Inferior parietal cortex (tissue), 1 donor: ENCODE data around the gene KIF24.
"Not testable (repeated sequence)": the region's sequence is repeated elsewhere in the genome, so short reads cannot be mapped to it uniquely, and the experiment has no call there.

ENCODE experiments used
- DNase-seq: peaks from one replicate; pipeline ENCODE4 v3.0.0-alpha.2; 2016; ENCODE audit errors: extremely low spot score

The KIF24 gene

GRCh38 chr9:34331196-34331595, 2.1 kb upstream of the KIF24 start:
- DNase-seq = no peak

- peak; percentile 52 for DNase-seq
These were observed 525 bp downstream of the KIF24 start for GRCh38 chr9:34328500-34328986.

GRCh38 chr9:34326690-34327089, 2.4 kb downstream of the KIF24 start:
- DNase-seq = no peak

GRCh38 chr9:34322899-34323591, 6.0 kb downstream of the KIF24 start:
- no peak for DNase-seq

GRCh38 chr9:34321451-34321850, 7.6 kb downstream of the KIF24 start:
- DNase-seq = no peak

- DNase-seq = no peak
These were observed 10.8 kb downstream of the KIF24 start for GRCh38 chr9:34318163-34318790.

- no peak for DNase-seq
These were observed 11.6 kb downstream of the KIF24 start for GRCh38 chr9:34317436-34317835.

GRCh38 chr9:34311499-34312185, 17.4 kb downstream of the KIF24 start:
- DNase-seq = no peak

- no peak for DNase-seq
These were observed 18.9 kb downstream of the KIF24 start for GRCh38 chr9:34310215-34310614.

- DNase-seq = not testable (repeated sequence)
These were observed 20.8 kb downstream of the KIF24 start for GRCh38 chr9:34308316-34308715.

GRCh38 chr9:34301064-34301463, 28.0 kb downstream of the KIF24 start:
- DNase-seq = not testable (repeated sequence)

GRCh38 chr9:34292552-34292951, 36.5 kb downstream of the KIF24 start:
- DNase-seq = no peak

- DNase-seq = no peak
These were observed 37.6 kb downstream of the KIF24 start for GRCh38 chr9:34291423-34291822.

GRCh38 chr9:34291023-34291422, 38.0 kb downstream of the KIF24 start:
- no peak for DNase-seq

- no peak for DNase-seq
These were observed 39.9 kb downstream of the KIF24 start for GRCh38 chr9:34289159-34289558.

- DNase-seq = no peak
These were observed 47.0 kb downstream of the KIF24 start for GRCh38 chr9:34282096-34282495.

- no peak for DNase-seq
These were observed 49.7 kb downstream of the KIF24 start for GRCh38 chr9:34279411-34279810.
